GM19025 (cell line): Measurements from ENCODE around the gene SORCS2.

ENCODE experiments used
- ATAC-seq: cut with Tn5 transposase; IDR thresholded peaks from one replicate; pipeline ENCODE4 v1.9.1; 2021; ENCODE audit warnings: mild to moderate bottlenecking, low read depth, moderate library complexity; ENCODE audit not compliant: unreplicated experiment

SORCS2 gene

DNA sequence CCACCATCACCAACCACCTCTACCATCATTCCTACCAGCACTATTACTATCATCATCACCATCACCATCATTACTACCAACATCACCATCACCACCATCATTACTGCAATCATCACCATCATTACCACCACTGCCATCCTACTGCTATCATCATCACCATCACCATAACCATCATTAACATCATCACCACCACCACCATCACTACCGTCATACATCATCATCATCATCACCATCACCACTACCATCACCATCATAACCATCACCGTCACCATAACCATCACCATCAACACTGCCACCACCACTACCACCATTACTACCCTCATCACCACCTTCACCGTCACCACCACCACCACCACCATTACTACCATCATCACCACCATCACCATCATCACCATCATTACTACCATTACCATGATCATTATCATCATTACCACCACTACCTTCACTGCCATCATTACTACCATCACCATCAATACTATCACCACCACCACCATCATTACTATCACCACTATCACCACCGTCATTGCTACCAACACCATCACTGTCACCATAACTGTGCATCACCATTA lies 170.6 kb downstream of the SORCS2 start:
- ATAC-seq, result no peak

GRCh38 chr4:7364979-7365378 lies 172.6 kb downstream of the SORCS2 start:
- no peak for ATAC-seq

- no peak for ATAC-seq
Measured at GRCh38 chr4:7365462-7366179, 173.3 kb downstream of the SORCS2 start.

- ATAC-seq, result no peak
Measured at GRCh38 chr4:7366180-7366945, 174.0 kb downstream of the SORCS2 start.

- no peak for ATAC-seq
Measured at GRCh38 chr4:7366954-7367353, 174.6 kb downstream of the SORCS2 start.

GRCh38 chr4:7367406-7367805 lies 175.1 kb downstream of the SORCS2 start:
- ATAC-seq, result no peak

- no peak for ATAC-seq
Measured at GRCh38 chr4:7367864-7368277, 175.5 kb downstream of the SORCS2 start.

DNA sequence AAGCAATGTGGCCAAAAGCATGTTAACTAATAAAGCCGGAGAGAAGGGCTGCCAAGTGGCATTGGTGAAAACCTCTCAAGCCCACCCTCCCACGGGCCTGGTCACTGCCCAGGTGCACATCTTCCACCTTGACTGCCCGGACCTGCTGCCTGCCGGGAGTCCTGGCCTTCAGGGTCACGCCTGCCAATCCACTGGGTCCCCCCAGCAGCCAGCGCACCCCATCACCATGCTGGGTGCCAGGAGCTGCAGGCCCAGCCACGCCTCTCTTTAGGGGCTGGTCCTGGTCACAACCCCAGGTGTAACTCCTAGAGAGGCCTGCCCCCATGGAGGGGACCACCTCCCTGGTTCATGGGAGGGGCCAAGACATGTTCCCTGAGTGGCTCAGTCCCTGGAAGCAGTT lies 176.0 kb downstream of the SORCS2 start:
- no peak for ATAC-seq

DNA sequence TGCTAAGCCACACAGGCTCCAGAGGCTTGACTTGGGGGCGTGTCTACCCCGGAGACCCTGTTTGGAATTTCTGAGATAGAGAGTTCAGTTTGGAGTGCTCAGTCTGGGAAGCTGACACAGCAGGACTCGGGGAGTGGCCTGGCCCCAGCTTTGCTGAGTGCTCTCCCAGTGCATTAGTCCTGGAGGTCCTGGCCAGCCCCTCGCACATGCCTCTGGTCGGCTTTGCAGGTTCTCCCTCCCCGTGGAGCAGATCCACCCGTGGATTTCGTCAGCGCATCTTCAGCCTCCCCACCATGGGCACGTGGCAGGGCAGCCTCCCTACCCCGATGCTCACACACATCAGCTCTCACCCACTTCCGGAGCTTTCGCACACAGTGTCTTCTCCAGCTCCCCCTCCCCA lies 177.2 kb downstream of the SORCS2 start:
- no peak for ATAC-seq

DNA sequence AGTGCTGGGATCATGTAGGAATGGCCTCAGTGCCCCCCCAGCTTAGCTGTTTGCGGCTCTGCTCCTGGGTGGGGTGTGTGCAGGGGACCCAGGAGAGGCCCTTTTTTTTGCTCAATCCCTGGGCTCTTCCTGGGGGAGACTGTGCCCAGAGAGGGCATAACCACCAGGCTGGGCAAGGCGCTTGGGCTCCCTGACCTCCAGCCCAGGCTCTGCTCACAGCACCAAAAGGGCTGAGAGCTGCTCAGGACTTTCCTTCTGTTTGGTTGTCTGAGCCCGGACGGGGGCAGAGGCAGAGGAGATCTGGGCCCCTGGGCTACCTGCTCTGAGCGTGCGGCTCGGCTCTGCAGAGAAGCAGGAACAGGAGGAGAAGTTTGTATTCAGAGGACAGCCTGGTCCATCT lies 177.7 kb downstream of the SORCS2 start:
- ATAC-seq, result no peak

DNA sequence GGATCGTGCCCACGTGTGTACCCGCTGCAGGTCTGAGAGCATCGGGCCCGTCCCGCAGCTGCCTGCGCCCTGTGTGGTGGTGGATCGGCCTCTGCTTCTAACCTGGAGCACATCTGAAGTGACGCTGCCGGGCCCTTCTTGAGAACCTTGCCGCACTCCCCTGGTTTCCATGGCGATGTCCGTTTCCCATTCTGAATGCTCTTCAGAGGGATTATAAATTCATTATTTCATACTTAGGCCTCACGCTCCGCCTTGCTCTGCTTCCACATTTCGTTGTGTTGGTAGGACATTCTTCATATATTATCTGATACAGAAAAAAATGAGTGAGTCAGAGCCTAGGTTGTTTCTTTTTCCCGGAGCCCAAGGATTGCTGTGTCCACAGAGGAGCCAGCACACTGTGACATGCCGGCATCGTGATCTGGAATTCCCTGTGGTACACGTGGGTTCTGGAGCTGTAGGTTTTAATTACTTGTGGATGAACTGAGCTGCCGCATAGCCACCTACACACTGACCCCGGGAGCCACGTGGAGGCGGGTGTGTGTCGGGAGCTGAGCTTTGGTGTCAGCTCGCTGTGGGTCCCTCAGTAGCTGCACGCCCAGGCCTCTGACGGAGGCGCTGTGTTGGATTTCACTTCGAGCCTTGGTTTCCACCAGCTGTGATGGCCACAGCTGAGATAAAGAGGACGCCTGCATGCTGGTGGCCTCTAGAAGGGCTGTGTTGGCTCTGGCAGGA lies 179.0 kb downstream of the SORCS2 start:
- no peak for ATAC-seq

DNA sequence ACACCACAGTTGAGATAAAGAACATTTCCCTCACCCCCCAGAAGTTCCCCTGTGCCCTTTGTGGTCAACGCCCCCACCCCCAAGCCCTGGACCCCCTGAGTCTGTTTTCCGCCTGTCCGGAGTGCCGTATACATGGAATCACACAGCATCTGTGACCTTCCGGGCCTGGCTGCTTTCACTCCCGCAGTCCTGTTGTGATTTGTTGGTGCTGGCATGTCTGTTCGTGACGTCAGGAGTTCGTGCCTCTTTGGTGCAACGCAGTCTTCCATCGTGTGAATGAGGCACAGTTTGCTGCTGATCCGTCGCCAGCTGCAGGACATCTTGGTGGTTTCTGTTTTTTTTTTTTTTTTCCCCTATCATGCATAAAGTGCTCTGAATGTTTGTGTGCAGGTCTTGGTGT lies 180.3 kb downstream of the SORCS2 start:
- ATAC-seq, result no peak

GRCh38 chr4:7374571-7374970 lies 182.2 kb downstream of the SORCS2 start:
- no peak for ATAC-seq

DNA sequence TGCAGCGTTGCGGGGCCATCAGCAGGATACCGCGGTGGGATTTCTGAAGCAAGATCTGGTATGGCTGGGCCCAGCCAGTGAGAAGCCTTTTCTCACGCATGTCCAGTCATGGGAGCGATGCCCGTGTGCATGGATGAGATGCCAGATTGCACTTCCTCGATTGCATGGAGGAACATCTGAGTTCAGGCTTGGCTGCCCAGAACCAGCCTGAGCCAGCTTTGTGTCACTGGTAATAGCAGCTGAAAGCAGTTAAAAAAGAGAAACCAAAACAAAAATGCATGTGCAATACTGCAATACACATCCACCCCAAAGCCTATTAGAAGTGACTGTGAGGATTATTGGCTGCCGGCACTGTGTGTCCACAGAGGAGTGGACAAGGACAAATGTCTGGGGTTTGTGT lies 183.1 kb downstream of the SORCS2 start:
- ATAC-seq, result no peak

- no peak for ATAC-seq
Measured at GRCh38 chr4:7377223-7377865, 185.0 kb downstream of the SORCS2 start.

DNA sequence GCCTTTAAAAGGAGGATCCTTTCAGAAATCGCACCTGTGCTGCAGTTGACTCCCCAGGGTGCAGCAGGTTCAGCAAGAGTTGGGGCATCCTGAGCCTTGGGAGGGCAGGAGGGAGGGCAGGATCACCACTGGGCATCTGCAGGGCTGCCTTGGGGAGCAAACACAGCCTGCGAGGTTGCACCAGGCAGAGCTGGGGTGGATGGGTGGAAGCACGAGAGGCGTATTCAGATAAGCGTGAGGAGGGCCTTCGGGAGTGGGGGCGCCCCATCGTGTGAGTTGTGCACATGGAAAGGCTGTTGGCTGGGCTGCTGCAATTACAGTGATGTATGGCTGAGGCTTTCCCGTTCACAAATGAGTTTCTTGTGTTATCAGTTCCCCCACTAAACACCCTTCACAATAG lies 186.8 kb downstream of the SORCS2 start:
- ATAC-seq, result no peak

- ATAC-seq, result no peak
Measured at GRCh38 chr4:7379719-7380118, 187.4 kb downstream of the SORCS2 start.

DNA sequence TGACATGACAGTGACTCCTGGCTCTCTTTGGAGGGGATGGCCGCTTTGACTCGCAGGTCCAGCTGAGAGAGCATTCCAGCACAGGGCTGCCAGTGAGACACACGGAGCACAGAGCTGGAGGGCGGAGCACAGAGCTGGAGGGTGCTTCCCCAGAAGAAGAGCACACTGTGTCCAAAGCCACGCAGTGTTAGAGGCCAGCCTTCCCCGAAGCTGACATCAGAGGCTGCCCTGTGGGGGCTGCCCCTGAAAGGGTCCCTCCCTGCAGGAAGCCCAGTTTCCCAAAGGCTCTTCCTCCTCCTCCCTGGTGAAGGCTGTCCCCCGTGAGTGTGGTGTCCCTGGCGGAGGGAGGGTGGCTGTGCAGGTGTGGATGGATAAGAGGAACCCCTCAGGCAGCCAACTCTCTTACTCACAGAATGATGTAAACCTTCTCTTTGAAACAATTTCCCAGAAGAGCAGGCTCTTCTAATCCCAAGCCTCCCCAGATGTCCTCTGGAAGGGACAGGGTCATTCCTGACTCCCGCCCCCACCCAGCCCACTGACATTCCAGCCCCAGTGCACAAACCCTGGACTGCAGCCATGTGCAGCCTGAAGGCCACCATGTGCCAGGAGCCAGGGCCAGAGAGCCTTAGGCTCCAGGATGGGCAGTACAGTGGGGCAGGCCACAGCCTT lies 189.0 kb downstream of the SORCS2 start:
- ATAC-seq, result no peak

- ATAC-seq, result no peak
Measured at GRCh38 chr4:7381890-7382633, 189.7 kb downstream of the SORCS2 start.
